Measurements from ENCODE around the gene BLZF1. TPM values are rescaled to one million over a fixed set of nuclear protein-coding genes. Genes with fewer than 3 reads are reported as not detected.
"Not testable (repeated sequence)": the region's sequence is repeated elsewhere in the genome, so short reads cannot be mapped to it uniquely, and the experiment has no call there.

Gene BLZF1
- total RNA-seq, 2 experiments from 2014 or later: 33.9 to 34.1 TPM

- H3K27ac Mint-ChIP-seq; H3K9me3 Mint-ChIP-seq (ENCODE audit: insufficient read depth); ATAC-seq; DNase-seq; POLR2A ChIA-PET; H3K4me3 Mint-ChIP-seq; H3K4me1 Mint-ChIP-seq (ENCODE audit: low read depth); H3K36me3 Mint-ChIP-seq (ENCODE audit: low read depth): not testable (repeated sequence)
- CTCF ChIA-PET: interaction anchor here (1.0 kb wide), 1 partner anchor 9 kb away, joined by 3 read pairs; no protein-coding TSS in a partner anchor
- peaks cover 16% of the 10 kb centered on the region for H3K27me3 Mint-ChIP-seq (ENCODE audit: low read depth)
Observed at GRCh38 chr1:169408340-169408739, 40.3 kb downstream of the BLZF1 start.

- ATAC-seq (no peak), DNase-seq (no peak)
- ChIA-PET CTCF (no interaction called here), POLR2A (no interaction called here)
- no peak overlapping the region for H3K27ac Mint-ChIP-seq
- no peaks in the 10 kb centered on the region for H3K9me3 Mint-ChIP-seq (ENCODE audit: insufficient read depth)
- H3K36me3 Mint-ChIP-seq (ENCODE audit: low read depth): no peaks in the 10 kb centered on the region
- H3K27me3 Mint-ChIP-seq (ENCODE audit: low read depth): peaks cover 12% of the 10 kb centered on the region
- no peaks in the 10 kb centered on the region for H3K4me1 Mint-ChIP-seq (ENCODE audit: low read depth)
- no peak overlapping the region for H3K4me3 Mint-ChIP-seq
Observed at GRCh38 chr1:169414952-169415351, 47.0 kb downstream of the BLZF1 start.

GRCh38 chr1:169421309-169421708 lies 53.3 kb downstream of the BLZF1 start:
- Mint-ChIP-seq H3K36me3 (ENCODE audit: low read depth) (no peaks in the 10 kb centered on the region), H3K9me3 (ENCODE audit: insufficient read depth) (no peaks in the 10 kb centered on the region), H3K27ac (no peak overlapping the region), H3K27me3 (ENCODE audit: low read depth) (peaks cover 45% of the 10 kb centered on the region), H3K4me1 (ENCODE audit: low read depth) (no peaks in the 10 kb centered on the region), H3K4me3 (no peak overlapping the region)
- no peak for ATAC-seq
- CTCF ChIA-PET: no interaction called here
- POLR2A ChIA-PET: no interaction called here
- DNase-seq: no peak

- H3K27me3 Mint-ChIP-seq (ENCODE audit: low read depth): peaks cover 62% of the 10 kb centered on the region
- H3K36me3 Mint-ChIP-seq (ENCODE audit: low read depth): no peaks in the 10 kb centered on the region
- ATAC-seq (no peak), DNase-seq (no peak)
- no peaks in the 10 kb centered on the region for H3K9me3 Mint-ChIP-seq (ENCODE audit: insufficient read depth)
- no peak overlapping the region for H3K4me3 Mint-ChIP-seq
- CTCF ChIA-PET: interaction anchor here (1.9 kb wide), 1 partner anchor 9 kb away, joined by 4 read pairs; no protein-coding TSS in a partner anchor
- POLR2A ChIA-PET: no interaction called here
- no peak overlapping the region for H3K27ac Mint-ChIP-seq
- H3K4me1 Mint-ChIP-seq (ENCODE audit: low read depth): peaks cover 9% of the 10 kb centered on the region
Observed at GRCh38 chr1:169426174-169426705, 58.2 kb downstream of the BLZF1 start.

- ATAC-seq (peak; percentile 100), DNase-seq (peak; percentile 84)
- ChIA-PET POLR2A (interaction anchor here (0.6 kb wide), 1 partner anchor 50 kb away, joined by 3 read pairs; no protein-coding TSS in a partner anchor), CTCF (interaction anchor here (1.1 to 1.9 kb wide), 3 partner anchors 10 to 1084 kb away, joined by 3 to 4 read pairs (median 3); no protein-coding TSS in a partner anchor)
- Mint-ChIP-seq H3K9me3 (ENCODE audit: insufficient read depth) (no peaks in the 10 kb centered on the region), H3K4me3 (peak within 1 kb of the TSS; percentile 82), H3K36me3 (ENCODE audit: low read depth) (no peaks in the 10 kb centered on the region), H3K27me3 (ENCODE audit: low read depth) (peaks cover 60% of the 10 kb centered on the region), H3K27ac (no peak within 1 kb of the TSS), H3K4me1 (ENCODE audit: low read depth) (peaks cover 9% of the 10 kb centered on the region)
Observed at GRCh38 chr1:169427081-169427641, 59.2 kb downstream of the BLZF1 start, which contains the start of gene CCDC181. TSS of gene CCDC181 (minus strand) at chr1:169427474. CDS start at chr1:169424927, 2,547 bp downstream.

Other genes with a start within 250 kb of the BLZF1 start
- 10 to 100 TPM; 20.9 to 23.2 TPM for gene NME7, start 398 bp upstream of the BLZF1 start, total RNA-seq
- not detected for gene CCDC181, start 59.3 kb downstream of the BLZF1 start, total RNA-seq
- gene SLC19A2, start 117.7 kb downstream of the BLZF1 start, total RNA-seq: 1 to 10 TPM; 4.8 to 5.8 TPM
- gene F5, start 218.3 kb downstream of the BLZF1 start, total RNA-seq: 1 to 10 TPM; 1.4 to 1.6 TPM

Measured in activated CD8-positive, alpha-beta T cell treated with anti-CD3 and anti-CD28 coated beads, Interleukin-2, amount 10 ng/mL, durations not matched to agents 7 days and 5 days (primary cell).